GM12878 (cell line): Measurements from ENCODE around the gene CELA3B. TPM values are rescaled to one million over a fixed set of nuclear protein-coding genes. Genes with fewer than 3 reads are reported as not detected.

Experiments used
- ATAC-seq: fragments of 200-7000 bp; cut with Tn5 transposase; 3 replicates; pipeline ENCODE4 v1.9.1; 2020; ENCODE audit warnings: mild to moderate bottlenecking, moderate library complexity
- BruUV-seq: library from RNA; stranded (reverse); fragments of 400-500 nt; replicated peaks from 2 replicates; lab custom pipeline; 2021; lab: Mats Ljungman, UMichigan
- CTCF ChIA-PET: fragments of 300-600 bp; sonication (Branson Sonifier 250); formaldehyde crosslinking; extraction: SDS; loops from one replicate; lab custom pipeline; 2021; ENCODE audit warnings: inconsistent platforms; lab: Yijun Ruan, JAX
- POLR2A ChIA-PET: fragments of 350-600 bp; formaldehyde crosslinking; extraction: SDS; loops from one replicate; lab custom pipeline; 2021; ENCODE audit warnings: inconsistent platforms; lab: Charles Lee
- RAD21 ChIA-PET: fragments of 300-600 bp; sonication (Branson Sonifier 250); formaldehyde crosslinking; loops from one replicate; lab custom pipeline; 2023; ENCODE audit warnings: antibody characterized with exemption; ENCODE audit not compliant: unreplicated experiment; lab: Charles Lee
- SMC1A ChIA-PET: fragments of 300-600 bp; sonication (Branson Sonifier 250); formaldehyde crosslinking; loops from one replicate; lab custom pipeline; 2023; ENCODE audit not compliant: unreplicated experiment, uncharacterized antibody; lab: Charles Lee
- DNase-seq: peaks from one replicate; pipeline ENCODE4 v3.0.0-alpha.2; 2011; ENCODE audit warnings: low read depth, low spot score
- FAIRE-seq: peaks from 3 replicates; lab custom pipeline; 2011; peaks lifted over from hg19 to GRCh38; lab: Jason Lieb, UNC
- H2AFZ ChIP-seq: 2 replicates; pipeline ENCODE4 v1.6.0; 2011; ENCODE audit warnings: low read depth, low read length, control low read depth; ENCODE audit not compliant: control insufficient read depth
- H3K27ac ChIP-seq: 2 replicates; pipeline ENCODE4 v1.5.1; 2011; ENCODE audit warnings: control low read depth; ENCODE audit not compliant: control insufficient read depth, insufficient read depth
- H3K27me3 ChIP-seq, 2 experiments: replicated peaks in 1 of 2; 2 replicates each; pipeline versions ENCODE4 v1.6.0 to v1.6.1; 2011; ENCODE audit warnings: low read length in 1 of 2; ENCODE audit not compliant: control insufficient read depth in 2 of 2, insufficient read depth in 2 of 2
- H3K36me3 ChIP-seq, 2 experiments: 2 replicates each; pipeline ENCODE4 v1.5.1; 2011; ENCODE audit warnings: low read length in 1 of 2; ENCODE audit not compliant: control insufficient read depth in 2 of 2, insufficient read depth in 2 of 2
- H3K4me1 ChIP-seq: 2 replicates; pipeline ENCODE4 v1.6.1; 2011; ENCODE audit warnings: mild to moderate bottlenecking, low read length, moderate library complexity, mixed read lengths; ENCODE audit not compliant: control insufficient read depth, insufficient read depth
- H3K4me2 ChIP-seq: 2 replicates; pipeline ENCODE4 v1.6.0; 2011; ENCODE audit warnings: control low read depth; ENCODE audit not compliant: control insufficient read depth, insufficient read depth
- H3K4me3 ChIP-seq: fragments of 200-600 bp; sonication (generic); 2 replicates; pipeline ENCODE4 v1.5.1; 2016
- H3K79me2 ChIP-seq: 2 replicates; pipeline ENCODE4 v1.6.0; 2011; ENCODE audit warnings: low read length; ENCODE audit not compliant: control insufficient read depth, insufficient read depth
- H3K9ac ChIP-seq: 2 replicates; pipeline ENCODE4 v1.8.0; 2011; ENCODE audit warnings: low read length, control low read depth, mixed read lengths; ENCODE audit not compliant: control insufficient read depth, insufficient read depth
- H3K9me3 ChIP-seq: replicated peaks from 3 replicates; pipeline ENCODE4 v1.5.1; 2011; ENCODE audit warnings: mild to moderate bottlenecking, low read length; ENCODE audit not compliant: control insufficient read depth, insufficient read depth
- H4K20me1 ChIP-seq: 2 replicates; pipeline ENCODE4 v1.6.0; 2011; ENCODE audit not compliant: control insufficient read depth, insufficient read depth
- EP300 ChIP-seq, 2 experiments: fragments of 150-350 bp in 1 of 2; IDR thresholded peaks; 2 replicates each; pipeline ENCODE4 v1.6.1; 2011 to 2012; ENCODE audit warnings: low read depth in 2 of 2, low read length in 2 of 2, borderline replicate concordance in 1 of 2, improper control_type of control experiment in 1 of 2, inconsistent platforms in 1 of 2; ENCODE audit not compliant: control insufficient read depth in 1 of 2
- ESRRA ChIP-seq: IDR thresholded peaks from 2 replicates; pipeline ENCODE4 v1.6.1; 2012; ENCODE audit warnings: mild to moderate bottlenecking, low read length, improper control_type of control experiment
- FOXK2 ChIP-seq: fragments of 450-650 bp; IDR thresholded peaks from 2 replicates; pipeline ENCODE4 v1.6.1; 2017; ENCODE audit warnings: mild to moderate bottlenecking, moderate library complexity
- MXI1 ChIP-seq: fragments of 150-350 bp; IDR thresholded peaks from 2 replicates; pipeline ENCODE4 v1.6.1; 2011; ENCODE audit warnings: low read depth, mild to moderate bottlenecking, inconsistent platforms, low read length, improper control_type of control experiment
- MYB ChIP-seq: fragments of 150-350 bp; IDR thresholded peaks from 2 replicates; pipeline ENCODE4 v1.6.1; 2014; ENCODE audit warnings: mild to moderate bottlenecking, low read depth, low read length, borderline replicate concordance
- MYC ChIP-seq: IDR thresholded peaks from 2 replicates; pipeline ENCODE4 v1.6.1; 2011; ENCODE audit warnings: mild to moderate bottlenecking, low read length, moderate library complexity, inconsistent platforms; ENCODE audit not compliant: insufficient read depth, insufficient replicate concordance, insufficient read length, severe bottlenecking
- NKRF ChIP-seq: fragments of 450-650 bp; conservative IDR thresholded peaks from 2 replicates; pipeline ENCODE4 v1.6.1; 2017; ENCODE audit warnings: mild to moderate bottlenecking, moderate library complexity
- RCOR1 ChIP-seq: conservative IDR thresholded peaks from 2 replicates; pipeline ENCODE4 v1.6.1; 2012; ENCODE audit warnings: low read depth, low read length, improper control_type of control experiment
- SKIL ChIP-seq: fragments of 450-650 bp; IDR thresholded peaks from 2 replicates; pipeline ENCODE4 v1.6.1; 2017; ENCODE audit warnings: mild to moderate bottlenecking, low read depth, inconsistent platforms; ENCODE audit not compliant: poor library complexity, severe bottlenecking
- TCF12 ChIP-seq: IDR thresholded peaks from 2 replicates; pipeline ENCODE4 v1.6.1; 2011; ENCODE audit warnings: low read depth, mild to moderate bottlenecking, low read length
- TCF7 ChIP-seq: IDR thresholded peaks from 2 replicates; pipeline ENCODE4 v1.6.1; 2014; ENCODE audit warnings: antibody characterized with exemption, borderline replicate concordance
- WGBS: methylation state at CpG from one replicate; pipeline ENCODE4 v1.1.6; 2016; ENCODE audit warnings: low lambda C conversion rate; ENCODE audit not compliant: insufficient replicate concordance, insufficient coverage; ENCODE audit errors: missing lambda C conversion rate; 5-methylcytosine and 5-hydroxymethylcytosine counted together
- in situ Hi-C: fragments of 300-500 bp; cut with MboI; formaldehyde crosslinking; loops from 9 replicates; pipeline ENCODE4 v1.14.3; 2018; ENCODE audit warnings: mixed read lengths
- intact Hi-C: fragments of 100-400 bp; cut with micrococcal nuclease; formaldehyde crosslinking; loops from one replicate; pipeline ENCODE4 v1.14.2; 2022; ENCODE audit not compliant: unreplicated experiment
- polyA plus RNA-seq, 11 experiments: library from polyadenylated mRNA; depleted of rRNA in 4 of 11; unstranded in 6 of 11; stranded (reverse) in 5 of 11; fragments of >200 nt; fragmentation: Nextera tagmentation in 4 of 11; fragmentation: Illumina TruSeq in 1 of 11; extraction: Ambion mirVana in 4 of 11; extraction: Trizol in 1 of 11; gene quantifications; 1 replicate in 1 of 11; 2 replicates in 10 of 11; pipeline versions ENCODE4 v1.2.1 to v1.2.3, GENCODE V29; 2011 to 2016; ENCODE audit warnings: inconsistent platforms in 2 of 11, missing spikeins in 2 of 11, low read depth in 1 of 11
- total RNA-seq, 4 experiments: library from RNA; depleted of rRNA in 3 of 4; stranded (reverse); fragments of >200 nt in 3 of 4; fragmentation: Illumina TruSeq in 1 of 4; extraction: Trizol in 1 of 4; gene quantifications; 2 replicates each; pipeline versions ENCODE4 v1.2.1 to v1.2.3, GENCODE V29; 2013 to 2021
- TF ChIP-seq, protein P1 (sequence below): fragments of 450-650 bp; IDR thresholded peaks from 2 replicates; pipeline ENCODE4 v1.6.1; 2016; ENCODE audit warnings: mild to moderate bottlenecking, moderate library complexity, borderline replicate concordance
- TF ChIP-seq, protein P2 (sequence below): fragments of 450-650 bp; IDR thresholded peaks from 2 replicates; pipeline ENCODE4 v1.6.1; 2017; ENCODE audit warnings: low read depth, mild to moderate bottlenecking, moderate library complexity

CELA3B gene
- total and polyA plus RNA-seq, 10 of the 15 experiments (the other 5 are each of a cell fraction or from before 2014, with no cell fraction given): 4.1 TPM; not detected in 9

- RAD21 ChIA-PET: no interaction called here
- Histone ChIP-seq H3K27ac (no peak overlapping the region), H3K9me3 (no peaks in the 10 kb centered on the region), H3K9ac (no peak overlapping the region), H2AFZ (no peak overlapping the region), H3K36me3 (no peaks in the 10 kb centered on the region), H3K79me2 (no peaks in the 10 kb centered on the region), H3K4me3 (no peak overlapping the region), H3K4me1 (peaks cover 17% of the 10 kb centered on the region), H3K27me3 (no peaks in the 10 kb centered on the region; a peak in 1 of 4 replicates), H4K20me1 (no peaks in the 10 kb centered on the region), H3K4me2 (no peak overlapping the region)
- no peak for DNase-seq
- no TSS peak for BruUV-seq
- no peak for ATAC-seq
- FAIRE-seq: no peak
- SMC1A ChIA-PET: no interaction called here
- in situ Hi-C loops (no loop called here), intact Hi-C loops (no loop called here)
- CTCF ChIA-PET: interaction anchor here (0.6 kb wide), 1 partner anchor 50 kb away, joined by 4 read pairs; no protein-coding TSS in a partner anchor
- WGBS: 63% methylated on average over 14 of the region's 16 CpGs
- POLR2A ChIA-PET: interaction anchor here (0.5 kb wide), 1 partner anchor 28 kb away, joined by 3 read pairs; no protein-coding TSS in a partner anchor
- TF ChIP-seq NKRF (no peak), MYC (no peak), MYB (no peak), ESRRA (no peak), EP300 (IDR thresholded peaks at IDR 0.05; ENCODE audit: borderline replicate concordance in 1 of 2, control insufficient read depth in 1 of 2, low read depth in 2 of 2, low read length in 2 of 2) (no peak), SKIL (no peak), RCOR1 (no peak), TCF7 (no peak), FOXK2 (no peak), TCF12 (no peak), MXI1 (no peak)
- TF ChIP-seq, protein P1, sequence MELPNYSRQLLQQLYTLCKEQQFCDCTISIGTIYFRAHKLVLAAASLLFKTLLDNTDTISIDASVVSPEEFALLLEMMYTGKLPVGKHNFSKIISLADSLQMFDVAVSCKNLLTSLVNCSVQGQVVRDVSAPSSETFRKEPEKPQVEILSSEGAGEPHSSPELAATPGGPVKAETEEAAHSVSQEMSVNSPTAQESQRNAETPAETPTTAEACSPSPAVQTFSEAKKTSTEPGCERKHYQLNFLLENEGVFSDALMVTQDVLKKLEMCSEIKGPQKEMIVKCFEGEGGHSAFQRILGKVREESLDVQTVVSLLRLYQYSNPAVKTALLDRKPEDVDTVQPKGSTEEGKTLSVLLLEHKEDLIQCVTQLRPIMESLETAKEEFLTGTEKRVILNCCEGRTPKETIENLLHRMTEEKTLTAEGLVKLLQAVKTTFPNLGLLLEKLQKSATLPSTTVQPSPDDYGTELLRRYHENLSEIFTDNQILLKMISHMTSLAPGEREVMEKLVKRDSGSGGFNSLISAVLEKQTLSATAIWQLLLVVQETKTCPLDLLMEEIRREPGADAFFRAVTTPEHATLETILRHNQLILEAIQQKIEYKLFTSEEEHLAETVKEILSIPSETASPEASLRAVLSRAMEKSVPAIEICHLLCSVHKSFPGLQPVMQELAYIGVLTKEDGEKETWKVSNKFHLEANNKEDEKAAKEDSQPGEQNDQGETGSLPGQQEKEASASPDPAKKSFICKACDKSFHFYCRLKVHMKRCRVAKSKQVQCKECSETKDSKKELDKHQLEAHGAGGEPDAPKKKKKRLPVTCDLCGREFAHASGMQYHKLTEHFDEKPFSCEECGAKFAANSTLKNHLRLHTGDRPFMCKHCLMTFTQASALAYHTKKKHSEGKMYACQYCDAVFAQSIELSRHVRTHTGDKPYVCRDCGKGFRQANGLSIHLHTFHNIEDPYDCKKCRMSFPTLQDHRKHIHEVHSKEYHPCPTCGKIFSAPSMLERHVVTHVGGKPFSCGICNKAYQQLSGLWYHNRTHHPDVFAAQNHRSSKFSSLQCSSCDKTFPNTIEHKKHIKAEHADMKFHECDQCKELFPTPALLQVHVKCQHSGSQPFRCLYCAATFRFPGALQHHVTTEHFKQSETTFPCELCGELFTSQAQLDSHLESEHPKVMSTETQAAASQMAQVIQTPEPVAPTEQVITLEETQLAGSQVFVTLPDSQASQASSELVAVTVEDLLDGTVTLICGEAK: no peak
- TF ChIP-seq, protein P2, sequence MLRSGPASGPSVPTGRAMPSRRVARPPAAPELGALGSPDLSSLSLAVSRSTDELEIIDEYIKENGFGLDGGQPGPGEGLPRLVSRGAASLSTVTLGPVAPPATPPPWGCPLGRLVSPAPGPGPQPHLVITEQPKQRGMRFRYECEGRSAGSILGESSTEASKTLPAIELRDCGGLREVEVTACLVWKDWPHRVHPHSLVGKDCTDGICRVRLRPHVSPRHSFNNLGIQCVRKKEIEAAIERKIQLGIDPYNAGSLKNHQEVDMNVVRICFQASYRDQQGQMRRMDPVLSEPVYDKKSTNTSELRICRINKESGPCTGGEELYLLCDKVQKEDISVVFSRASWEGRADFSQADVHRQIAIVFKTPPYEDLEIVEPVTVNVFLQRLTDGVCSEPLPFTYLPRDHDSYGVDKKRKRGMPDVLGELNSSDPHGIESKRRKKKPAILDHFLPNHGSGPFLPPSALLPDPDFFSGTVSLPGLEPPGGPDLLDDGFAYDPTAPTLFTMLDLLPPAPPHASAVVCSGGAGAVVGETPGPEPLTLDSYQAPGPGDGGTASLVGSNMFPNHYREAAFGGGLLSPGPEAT: no peak
These were observed 21.8 kb upstream of the CELA3B start for GRCh38 chr1:21955058-21955457.
